ENCODE measurements around the gene SLC35E1. TPM values are rescaled to one million over a fixed set of nuclear protein-coding genes. Genes with fewer than 3 reads are reported as not detected.

SLC35E1 gene
- polyA plus RNA-seq, 1 donor (not counting 4 experiments of a cell fraction or from before 2014, with no cell fraction given): 30.3 TPM

DNA sequence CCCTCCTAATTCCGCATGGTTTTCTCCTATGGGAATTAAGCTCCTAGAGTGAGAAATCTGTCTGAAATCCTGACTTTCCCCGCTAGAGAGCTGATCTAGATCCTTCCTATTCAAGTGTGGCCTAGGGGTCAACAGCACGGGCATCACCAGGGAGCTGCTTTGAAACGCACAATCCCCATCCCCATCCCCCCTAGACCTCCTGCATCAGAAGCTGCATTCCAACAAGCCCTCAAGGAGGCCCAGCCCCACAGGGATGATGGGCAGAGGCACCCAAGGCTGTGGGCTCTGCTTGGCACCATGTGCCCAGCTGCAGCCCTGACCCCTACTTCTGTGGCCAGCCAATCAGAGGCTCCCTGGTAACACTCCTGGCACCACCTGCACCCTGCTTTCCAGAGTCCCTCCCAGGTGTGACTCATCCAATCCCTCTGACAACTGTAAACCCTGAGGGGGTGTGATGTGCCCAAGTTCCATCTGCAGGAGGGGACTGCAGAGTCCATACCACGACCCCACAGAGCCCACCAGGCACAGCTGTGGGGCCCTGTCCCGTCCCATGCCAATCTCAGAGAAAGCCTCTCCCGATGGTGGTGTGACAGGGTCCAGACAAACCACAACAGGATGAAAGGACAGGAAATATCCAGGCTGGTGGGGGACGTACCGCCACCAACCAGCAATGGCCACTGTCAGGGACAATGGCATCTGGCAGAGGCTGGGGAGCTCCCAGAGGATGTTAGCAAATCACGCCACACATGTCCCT, 19.8 kb upstream of the SLC35E1 start:
- Histone ChIP-seq H3K9me1 (ENCODE audit: control insufficient read depth, extremely low read depth, insufficient read depth, low read length) (peaks cover 15% of the 10 kb centered on the region), H4K20me1 (ENCODE audit: control insufficient read depth, extremely low read depth, insufficient read depth, low read length) (peaks cover 43% of the 10 kb centered on the region), H3K27ac (ENCODE audit: control insufficient read depth, insufficient read depth, low read length) (no peak overlapping the region), H3K4me1 (ENCODE audit: control insufficient read depth, extremely low read depth, insufficient read depth, low read length) (peaks cover 39% of the 10 kb centered on the region), H3K79me2 (ENCODE audit: control insufficient read depth, insufficient read depth, low read length) (peaks cover 94% of the 10 kb centered on the region), H3K9me3 (ENCODE audit: control insufficient read depth, low read depth, low read length) (no peaks in the 10 kb centered on the region), H3K4me2 (ENCODE audit: control insufficient read depth, extremely low read depth, insufficient read depth, low read depth, low read length) (no peak overlapping the region), H3K27me3 (ENCODE audit: control insufficient read depth, extremely low read depth, insufficient read depth, low read length) (no peaks in the 10 kb centered on the region), H3K9ac (ENCODE audit: control insufficient read depth, extremely low read depth, insufficient read depth, low read length) (no peak overlapping the region), H3K36me3 (ENCODE audit: control insufficient read depth in 2 of 2, extremely low read depth in 1 of 2, insufficient read depth in 2 of 2, low read length in 2 of 2) (peaks cover 3 to 5% of the 10 kb centered on the region in 2 experiments), H3K4me3 (ENCODE audit: control insufficient read depth in 2 of 3, extremely low read depth in 1 of 3, insufficient read depth in 2 of 3, low read depth in 1 of 3, low read length in 3 of 3) (no peak overlapping the region), H2AFZ (ENCODE audit: control insufficient read depth, low read length) (no peak overlapping the region)
- peak; percentile 38 for DNase-seq (ENCODE audit: low read depth, low spot score)
- TF ChIP-seq, protein P1, sequence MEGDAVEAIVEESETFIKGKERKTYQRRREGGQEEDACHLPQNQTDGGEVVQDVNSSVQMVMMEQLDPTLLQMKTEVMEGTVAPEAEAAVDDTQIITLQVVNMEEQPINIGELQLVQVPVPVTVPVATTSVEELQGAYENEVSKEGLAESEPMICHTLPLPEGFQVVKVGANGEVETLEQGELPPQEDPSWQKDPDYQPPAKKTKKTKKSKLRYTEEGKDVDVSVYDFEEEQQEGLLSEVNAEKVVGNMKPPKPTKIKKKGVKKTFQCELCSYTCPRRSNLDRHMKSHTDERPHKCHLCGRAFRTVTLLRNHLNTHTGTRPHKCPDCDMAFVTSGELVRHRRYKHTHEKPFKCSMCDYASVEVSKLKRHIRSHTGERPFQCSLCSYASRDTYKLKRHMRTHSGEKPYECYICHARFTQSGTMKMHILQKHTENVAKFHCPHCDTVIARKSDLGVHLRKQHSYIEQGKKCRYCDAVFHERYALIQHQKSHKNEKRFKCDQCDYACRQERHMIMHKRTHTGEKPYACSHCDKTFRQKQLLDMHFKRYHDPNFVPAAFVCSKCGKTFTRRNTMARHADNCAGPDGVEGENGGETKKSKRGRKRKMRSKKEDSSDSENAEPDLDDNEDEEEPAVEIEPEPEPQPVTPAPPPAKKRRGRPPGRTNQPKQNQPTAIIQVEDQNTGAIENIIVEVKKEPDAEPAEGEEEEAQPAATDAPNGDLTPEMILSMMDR (optimal IDR thresholded peaks at IDR 0.05 in 1 of 3, IDR thresholded peaks at IDR 0.05 in 1 of 3, conservative IDR thresholded peaks at IDR 0.05 in 1 of 3; ENCODE audit: extremely low read depth in 1 of 3, insufficient read depth in 2 of 3, low read length in 3 of 3): no peak
- TF ChIP-seq EZH2 (IDR thresholded peaks at IDR 0.05; ENCODE audit: low read length): no peak
- dilution Hi-C loops (cut with MboI; ENCODE audit: extremely low pct_ligation_motif_present, low sequenced_read_pairs): no loop called here
- FAIRE-seq: no peak

DNA sequence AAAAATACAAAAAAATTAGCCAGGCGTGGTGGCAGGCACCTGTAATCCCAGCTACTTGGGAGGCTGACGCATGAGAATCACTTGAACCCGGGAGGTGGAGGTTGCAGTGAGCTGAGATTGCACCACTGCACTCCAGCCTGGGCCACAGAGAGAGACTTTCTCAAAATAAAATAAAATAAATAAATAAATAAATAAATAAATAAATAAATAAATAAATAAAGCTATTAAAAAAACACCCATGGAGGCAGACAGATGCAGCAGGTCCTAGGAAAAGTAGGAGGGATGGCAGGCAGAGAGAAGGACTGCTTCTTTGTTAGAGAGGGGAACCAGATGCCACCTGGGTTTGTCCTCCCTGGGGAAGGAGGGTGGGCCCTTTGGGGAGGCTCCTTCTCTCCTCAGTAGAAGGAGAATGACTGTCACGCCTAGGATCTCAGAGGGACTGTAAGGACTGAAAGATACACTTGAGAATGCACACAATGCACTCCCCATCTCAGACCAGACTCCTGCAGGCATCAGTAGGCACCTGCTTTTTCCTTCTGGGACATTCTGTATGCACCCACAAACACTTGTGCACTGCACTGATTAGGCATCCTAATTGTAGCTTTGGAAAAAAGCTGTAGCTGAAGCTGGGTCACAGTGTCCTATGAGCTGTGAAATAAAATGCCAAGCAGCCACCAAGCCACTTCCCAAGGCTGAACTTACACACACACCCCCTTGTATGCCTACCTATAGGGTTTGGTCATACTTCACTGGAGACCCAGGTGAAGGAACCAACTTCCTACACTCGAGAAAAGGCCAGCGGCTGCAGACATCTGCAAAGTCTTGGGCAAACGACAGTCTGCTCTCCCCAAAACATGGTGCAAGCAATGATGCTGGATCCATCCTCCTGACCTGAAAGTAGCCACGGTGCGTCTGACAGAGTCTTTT, 18.9 kb upstream of the SLC35E1 start:
- Histone ChIP-seq H3K79me2 (ENCODE audit: control insufficient read depth, insufficient read depth, low read length) (peaks cover 94% of the 10 kb centered on the region), H3K4me3 (ENCODE audit: control insufficient read depth in 2 of 3, extremely low read depth in 1 of 3, insufficient read depth in 2 of 3, low read depth in 1 of 3, low read length in 3 of 3) (no peak overlapping the region), H3K9me3 (ENCODE audit: control insufficient read depth, low read depth, low read length) (no peaks in the 10 kb centered on the region), H3K27ac (ENCODE audit: control insufficient read depth, insufficient read depth, low read length) (no peak overlapping the region), H4K20me1 (ENCODE audit: control insufficient read depth, extremely low read depth, insufficient read depth, low read length) (peaks cover 40% of the 10 kb centered on the region), H3K4me2 (ENCODE audit: control insufficient read depth, extremely low read depth, insufficient read depth, low read depth, low read length) (no peak overlapping the region), H3K27me3 (ENCODE audit: control insufficient read depth, extremely low read depth, insufficient read depth, low read length) (no peaks in the 10 kb centered on the region), H3K9ac (ENCODE audit: control insufficient read depth, extremely low read depth, insufficient read depth, low read length) (no peak overlapping the region), H3K36me3 (ENCODE audit: control insufficient read depth in 2 of 2, extremely low read depth in 1 of 2, insufficient read depth in 2 of 2, low read length in 2 of 2) (peaks cover 3 to 7% of the 10 kb centered on the region in 2 experiments), H3K9me1 (ENCODE audit: control insufficient read depth, extremely low read depth, insufficient read depth, low read length) (peaks cover 23% of the 10 kb centered on the region), H3K4me1 (ENCODE audit: control insufficient read depth, extremely low read depth, insufficient read depth, low read length) (peaks cover 39% of the 10 kb centered on the region), H2AFZ (ENCODE audit: control insufficient read depth, low read length) (no peak overlapping the region)
- FAIRE-seq (no peak), DNase-seq (ENCODE audit: low read depth, low spot score) (no peak)
- dilution Hi-C loops (cut with MboI; ENCODE audit: extremely low pct_ligation_motif_present, low sequenced_read_pairs): no loop called here
- no peak for TF ChIP-seq EZH2 (IDR thresholded peaks at IDR 0.05; ENCODE audit: low read length)
- TF ChIP-seq, protein P1 (optimal IDR thresholded peaks at IDR 0.05 in 1 of 3, IDR thresholded peaks at IDR 0.05 in 1 of 3, conservative IDR thresholded peaks at IDR 0.05 in 1 of 3; ENCODE audit: extremely low read depth in 1 of 3, insufficient read depth in 2 of 3, low read length in 3 of 3): no peak

Measured in keratinocyte (primary cell).